K562 (cell line): ENCODE measurements around the gene MRI1.

ENCODE experiments used
- ADNP ChIP-seq: fragments of 200-800 bp; sonication (Bioruptor generic); IDR thresholded peaks from 2 replicates; pipeline ENCODE4 v1.6.1; 2016; ENCODE audit warnings: missing genetic modification characterization, missing compliant biosample characterization
- BDP1 ChIP-seq: IDR thresholded peaks from 3 replicates; pipeline ENCODE4 v1.6.1; 2011; ENCODE audit not compliant: insufficient read length, insufficient read depth
- CREB3 ChIP-seq: fragments of 450-650 bp; conservative IDR thresholded peaks from 2 replicates; pipeline ENCODE4 v1.6.1; 2016; ENCODE audit warnings: missing genetic modification characterization, low read depth, mild to moderate bottlenecking, missing compliant biosample characterization, moderate library complexity
- SMARCA5 ChIP-seq: fragments of 450-650 bp; IDR thresholded peaks from 2 replicates; pipeline ENCODE4 v1.6.1; 2016
- SMC3 ChIP-seq: conservative IDR thresholded peaks from 2 replicates; pipeline ENCODE4 v1.6.1; 2011; ENCODE audit warnings: low read depth, low read length, improper control_type of control experiment; ENCODE audit not compliant: insufficient read depth
- SP1 ChIP-seq: sonication (generic); formaldehyde crosslinking; IDR thresholded peaks from 2 replicates; pipeline ENCODE4 v1.8.1; 2022; ENCODE audit warnings: mild to moderate bottlenecking, missing genetic modification reagents
- YY1 ChIP-seq, 3 experiments: IDR thresholded peaks; 2 replicates each; pipeline ENCODE4 v1.6.1; 2011; ENCODE audit warnings: low read length in 2 of 3, mild to moderate bottlenecking in 2 of 3, moderate library complexity in 2 of 3, borderline replicate concordance in 1 of 3, control low read depth in 1 of 3, low read depth in 1 of 3; ENCODE audit not compliant: insufficient read depth in 3 of 3, insufficient replicate concordance in 2 of 3, control insufficient read depth in 1 of 3, insufficient read length in 1 of 3; ENCODE audit errors: extremely low read depth in 1 of 3

GRCh38 chr19:13758795-13759194 is 5.5 kb upstream of the MRI1 start:
- TF ChIP-seq ADNP (tag), result no peak
- TF ChIP-seq BDP1, result no peak
- no peak for TF ChIP-seq SMARCA5
- TF ChIP-seq CREB3 (tag), result no peak
- TF ChIP-seq YY1 (IDR thresholded peaks at IDR 0.05; ENCODE audit: borderline replicate concordance in 1 of 3, control insufficient read depth in 1 of 3, extremely low read depth in 1 of 3, insufficient read depth in 3 of 3, insufficient read length in 1 of 3, insufficient replicate concordance in 2 of 3, low read depth in 1 of 3, low read length in 2 of 3), result no peak
- no peak for TF ChIP-seq SMC3
- no peak for TF ChIP-seq SP1 (CRISPR knock-in tag)
